Progenitor cell of endocrine pancreas (in vitro differentiated cells): Measurements from ENCODE around the gene MSANTD1. TPM values are rescaled to one million over a fixed set of nuclear protein-coding genes. Genes with fewer than 3 reads are reported as not detected.

Experiments used
- DNase-seq: peaks from one replicate; pipeline ENCODE4 v3.0.0; 2021; ENCODE audit warnings: low spot score; ENCODE audit not compliant: unreplicated experiment
- H3K27ac Mint-ChIP-seq: 2 replicates; pipeline ENCODE4 v1.8.0; 2021; ENCODE audit warnings: mild to moderate bottlenecking, moderate library complexity, mixed read lengths
- H3K27me3 Mint-ChIP-seq: 2 replicates; pipeline ENCODE4 v1.8.0; 2021; ENCODE audit warnings: mixed read lengths
- H3K36me3 Mint-ChIP-seq: 2 replicates; pipeline ENCODE4 v1.8.0; 2022; ENCODE audit warnings: mixed read lengths; ENCODE audit not compliant: insufficient read depth
- H3K4me1 Mint-ChIP-seq: 2 replicates; pipeline ENCODE4 v1.8.0; 2021; ENCODE audit warnings: low read depth, mixed read lengths
- H3K4me3 Mint-ChIP-seq: 2 replicates; pipeline ENCODE4 v1.8.0; 2021; ENCODE audit warnings: low read depth, mild to moderate bottlenecking, moderate library complexity, mixed read lengths
- H3K9me3 Mint-ChIP-seq: 2 replicates; pipeline ENCODE4 v1.8.0; 2021; ENCODE audit warnings: low read depth, mixed read lengths
- total RNA-seq: library from RNA; stranded (reverse); gene quantifications from 2 replicates; pipeline ENCODE4 v1.2.1, GENCODE V29; 2021
- TF ChIP-seq, protein P1 (sequence below): fragments of 200-600 bp; sonication (generic); IDR thresholded peaks from one replicate; pipeline ENCODE4 v1.5.0; 2021; ENCODE audit warnings: antibody characterized with exemption, mild to moderate bottlenecking; ENCODE audit not compliant: unreplicated experiment

MSANTD1 gene
- total RNA-seq, 1 donor from 2014 or later = 2.1 TPM

DNA sequence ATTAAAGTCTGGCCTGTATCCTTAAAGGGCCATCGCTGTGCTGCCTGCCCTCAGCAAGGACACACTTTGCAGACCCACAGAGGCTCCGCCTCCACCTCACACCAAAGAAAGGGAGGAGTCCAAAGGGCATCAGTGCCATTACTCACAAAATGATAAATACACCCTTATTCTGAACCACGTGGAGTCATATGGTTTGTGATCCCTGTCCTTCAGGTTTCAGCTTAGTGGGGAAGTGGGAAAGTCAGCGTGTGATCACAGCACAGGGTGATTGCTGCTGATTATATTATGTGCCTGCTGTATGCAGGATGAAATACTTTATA is 35.9 kb upstream of the MSANTD1 start:
- H3K4me1 Mint-ChIP-seq = no peaks in the 10 kb centered on the region
- H3K9me3 Mint-ChIP-seq = no peaks in the 10 kb centered on the region
- H3K4me3 Mint-ChIP-seq = no peak overlapping the region
- TF ChIP-seq, protein P1, sequence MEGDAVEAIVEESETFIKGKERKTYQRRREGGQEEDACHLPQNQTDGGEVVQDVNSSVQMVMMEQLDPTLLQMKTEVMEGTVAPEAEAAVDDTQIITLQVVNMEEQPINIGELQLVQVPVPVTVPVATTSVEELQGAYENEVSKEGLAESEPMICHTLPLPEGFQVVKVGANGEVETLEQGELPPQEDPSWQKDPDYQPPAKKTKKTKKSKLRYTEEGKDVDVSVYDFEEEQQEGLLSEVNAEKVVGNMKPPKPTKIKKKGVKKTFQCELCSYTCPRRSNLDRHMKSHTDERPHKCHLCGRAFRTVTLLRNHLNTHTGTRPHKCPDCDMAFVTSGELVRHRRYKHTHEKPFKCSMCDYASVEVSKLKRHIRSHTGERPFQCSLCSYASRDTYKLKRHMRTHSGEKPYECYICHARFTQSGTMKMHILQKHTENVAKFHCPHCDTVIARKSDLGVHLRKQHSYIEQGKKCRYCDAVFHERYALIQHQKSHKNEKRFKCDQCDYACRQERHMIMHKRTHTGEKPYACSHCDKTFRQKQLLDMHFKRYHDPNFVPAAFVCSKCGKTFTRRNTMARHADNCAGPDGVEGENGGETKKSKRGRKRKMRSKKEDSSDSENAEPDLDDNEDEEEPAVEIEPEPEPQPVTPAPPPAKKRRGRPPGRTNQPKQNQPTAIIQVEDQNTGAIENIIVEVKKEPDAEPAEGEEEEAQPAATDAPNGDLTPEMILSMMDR = no peak
- no peak overlapping the region for H3K27ac Mint-ChIP-seq
- H3K27me3 Mint-ChIP-seq = no peaks in the 10 kb centered on the region
- DNase-seq = no peak
- H3K36me3 Mint-ChIP-seq = peaks cover 36% of the 10 kb centered on the region

DNA sequence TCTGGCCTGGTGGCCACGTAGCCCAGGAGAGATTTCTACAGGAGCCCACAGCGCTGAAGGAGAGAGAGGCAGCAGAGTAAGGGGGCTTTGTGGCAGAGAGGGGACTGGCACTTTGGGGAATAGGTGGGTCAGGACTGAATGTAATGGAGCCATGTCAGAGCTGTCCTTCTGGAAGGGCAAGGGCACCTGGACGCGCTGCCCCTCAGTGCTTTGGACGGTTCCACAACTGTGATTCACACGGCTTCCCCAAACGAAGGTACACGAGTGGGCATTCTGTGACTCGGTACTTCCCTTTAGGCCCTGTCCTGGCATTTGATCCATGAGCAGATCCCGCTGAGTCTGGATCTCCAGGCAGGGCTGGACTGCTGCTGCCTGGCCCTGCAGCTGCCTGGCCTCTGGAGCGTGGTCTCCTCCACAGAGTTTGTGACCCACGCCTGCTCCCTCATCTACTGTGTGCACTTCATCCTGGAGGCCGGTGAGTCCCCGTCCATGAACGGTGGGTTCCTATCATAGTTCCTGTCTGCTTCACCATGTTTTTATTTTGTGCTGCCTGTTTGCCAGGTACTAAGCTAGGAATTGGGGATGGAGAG is 35.2 kb upstream of the MSANTD1 start:
- Mint-ChIP-seq H3K4me1 (no peaks in the 10 kb centered on the region), H3K4me3 (no peak overlapping the region), H3K27ac (no peak overlapping the region), H3K27me3 (no peaks in the 10 kb centered on the region), H3K36me3 (peaks cover 36% of the 10 kb centered on the region), H3K9me3 (no peaks in the 10 kb centered on the region)
- DNase-seq = no peak
- TF ChIP-seq, protein P1 = no peak

DNA sequence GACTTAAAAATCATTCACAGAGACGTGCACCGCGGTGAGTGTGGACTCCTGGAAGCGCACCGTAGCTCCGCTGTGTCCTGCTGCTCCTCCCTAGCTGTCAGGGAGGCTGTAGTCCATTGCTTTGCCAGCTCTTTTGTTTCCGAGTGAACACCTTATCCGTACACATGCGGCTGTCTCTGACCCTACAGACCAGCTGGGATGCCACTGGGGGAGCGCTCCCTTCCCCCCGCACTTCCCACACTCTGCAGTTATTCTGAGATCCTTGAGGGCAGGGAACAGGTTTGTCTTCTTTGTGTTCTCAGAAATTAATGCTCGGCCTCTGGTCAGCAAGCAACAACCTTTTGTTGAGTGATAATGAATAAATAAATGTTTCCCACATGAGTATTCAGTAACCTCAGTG is 33.7 kb upstream of the MSANTD1 start:
- H3K36me3 Mint-ChIP-seq = peaks cover 29% of the 10 kb centered on the region
- H3K4me1 Mint-ChIP-seq = no peaks in the 10 kb centered on the region
- TF ChIP-seq, protein P1 = no peak
- DNase-seq = no peak
- H3K27me3 Mint-ChIP-seq = no peaks in the 10 kb centered on the region
- H3K4me3 Mint-ChIP-seq = no peak overlapping the region
- H3K9me3 Mint-ChIP-seq = no peaks in the 10 kb centered on the region
- no peak overlapping the region for H3K27ac Mint-ChIP-seq

DNA sequence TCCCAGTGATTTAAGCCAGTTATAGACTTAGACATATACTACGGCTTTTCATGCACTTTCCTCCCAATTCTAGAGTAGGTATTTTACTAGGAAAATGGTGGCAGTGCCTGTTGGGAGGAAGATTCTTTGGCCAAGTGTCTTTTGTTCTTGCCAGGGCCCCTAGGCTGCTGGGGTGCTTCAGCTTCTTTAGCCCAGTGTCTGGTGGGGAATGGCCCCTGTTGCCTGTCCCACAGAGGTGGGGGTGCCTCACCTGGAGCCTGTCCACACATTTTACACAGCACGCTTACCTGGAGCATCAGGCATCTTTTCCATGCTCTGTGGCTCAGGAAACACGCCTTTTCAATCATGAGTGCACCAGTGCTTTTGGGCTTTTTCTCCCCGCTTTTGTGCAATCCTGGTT is 33.2 kb upstream of the MSANTD1 start:
- no peak overlapping the region for H3K27ac Mint-ChIP-seq
- H3K27me3 Mint-ChIP-seq = no peaks in the 10 kb centered on the region
- no peak for DNase-seq
- H3K9me3 Mint-ChIP-seq = no peaks in the 10 kb centered on the region
- TF ChIP-seq, protein P1 = no peak
- no peaks in the 10 kb centered on the region for H3K4me1 Mint-ChIP-seq
- H3K4me3 Mint-ChIP-seq = no peak overlapping the region
- peaks cover 25% of the 10 kb centered on the region for H3K36me3 Mint-ChIP-seq

DNA sequence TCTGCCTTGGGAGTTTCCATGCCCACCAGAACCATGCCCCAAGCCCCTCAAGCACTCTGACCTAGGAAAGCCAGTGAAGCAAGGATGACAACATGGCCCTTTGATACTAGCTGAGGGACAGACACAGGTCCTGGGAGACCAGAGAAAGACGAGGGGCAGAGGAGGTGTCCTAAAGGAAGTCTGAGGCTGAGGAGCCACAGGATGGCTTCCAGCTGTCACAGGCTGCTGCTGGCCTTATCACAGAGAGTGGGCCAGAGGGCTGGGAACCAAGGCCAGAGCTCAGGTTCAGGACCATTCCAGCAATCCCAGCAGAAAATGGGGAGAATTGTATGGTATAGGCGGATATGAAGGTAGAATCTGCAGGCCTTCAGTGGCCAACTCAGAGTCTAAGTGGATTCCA is 31.7 kb upstream of the MSANTD1 start:
- Mint-ChIP-seq H3K36me3 (peaks cover 26% of the 10 kb centered on the region), H3K27ac (no peak overlapping the region), H3K9me3 (no peaks in the 10 kb centered on the region), H3K4me1 (no peaks in the 10 kb centered on the region), H3K4me3 (no peak overlapping the region), H3K27me3 (no peaks in the 10 kb centered on the region)
- TF ChIP-seq, protein P1 = no peak
- no peak for DNase-seq
